Measurements from ENCODE around the gene COX19. TPM values are rescaled to one million over a fixed set of nuclear protein-coding genes. Genes with fewer than 3 reads are reported as not detected.

COX19 gene
- total and polyA plus RNA-seq, 2 of the 13 experiments (the other 11 are each of a cell fraction or from before 2014, with no cell fraction given) = 11.5 to 21.7 TPM

- TF ChIP-seq ZIK1 (CRISPR knock-in tag; IDR thresholded peaks at IDR 0.05; ENCODE audit: borderline replicate concordance, low read depth) (peak; percentile 73; the same call in 1 of the 2 replicates), SMYD3 (CRISPR knock-in tag; IDR thresholded peaks at IDR 0.05) (no peak), MTA3 (CRISPR knock-in tag; IDR thresholded peaks at IDR 0.05) (no peak), HMG20B (CRISPR knock-in tag; conservative IDR thresholded peaks at IDR 0.05) (no peak), PHF8 (CRISPR knock-in tag; IDR thresholded peaks at IDR 0.05) (no peak), IRF2 (CRISPR knock-in tag; IDR thresholded peaks at IDR 0.05) (no peak), ZNF251 (CRISPR knock-in tag; IDR thresholded peaks at IDR 0.05) (no peak), WIZ (CRISPR knock-in tag; IDR thresholded peaks at IDR 0.05) (no peak), NFIB (CRISPR knock-in tag; IDR thresholded peaks at IDR 0.05; ENCODE audit: borderline replicate concordance) (no peak), IKZF5 (CRISPR knock-in tag; IDR thresholded peaks at IDR 0.05) (peak; percentile 63; the same call in 1 of the 2 replicates), CEBPB (IDR thresholded peaks at IDR 0.05; ENCODE audit: borderline replicate concordance, low read depth, low read length) (no peak), BATF2 (CRISPR knock-in tag; IDR thresholded peaks at IDR 0.05) (no peak), ZNF879 (CRISPR knock-in tag; IDR thresholded peaks at IDR 0.05) (no peak), POLR2AphosphoS5 (IDR thresholded peaks at IDR 0.05; ENCODE audit: low read depth, low read length) (0 out of 2 replicates have a peak, but pooled peaks have one; percentile 23), ZNF709 (CRISPR knock-in tag; IDR thresholded peaks at IDR 0.05) (no peak), ETV5 (CRISPR knock-in tag; IDR thresholded peaks at IDR 0.05; ENCODE audit: borderline replicate concordance) (peak; percentile 47; the same call in 1 of the 2 replicates), TRIM24 (CRISPR knock-in tag; IDR thresholded peaks at IDR 0.05) (no peak), ZNF790 (CRISPR knock-in tag; IDR thresholded peaks at IDR 0.05; ENCODE audit: borderline replicate concordance) (0 out of 2 replicates have a peak, but pooled peaks have one; percentile 27), ZSCAN20 (CRISPR knock-in tag; IDR thresholded peaks at IDR 0.05; ENCODE audit: borderline replicate concordance) (no peak)
- TF ChIP-seq, protein P1, sequence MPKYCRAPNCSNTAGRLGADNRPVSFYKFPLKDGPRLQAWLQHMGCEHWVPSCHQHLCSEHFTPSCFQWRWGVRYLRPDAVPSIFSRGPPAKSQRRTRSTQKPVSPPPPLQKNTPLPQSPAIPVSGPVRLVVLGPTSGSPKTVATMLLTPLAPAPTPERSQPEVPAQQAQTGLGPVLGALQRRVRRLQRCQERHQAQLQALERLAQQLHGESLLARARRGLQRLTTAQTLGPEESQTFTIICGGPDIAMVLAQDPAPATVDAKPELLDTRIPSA (CRISPR knock-in tag; IDR thresholded peaks at IDR 0.05; ENCODE audit: borderline replicate concordance) = no peak
- TF ChIP-seq, protein P2, sequence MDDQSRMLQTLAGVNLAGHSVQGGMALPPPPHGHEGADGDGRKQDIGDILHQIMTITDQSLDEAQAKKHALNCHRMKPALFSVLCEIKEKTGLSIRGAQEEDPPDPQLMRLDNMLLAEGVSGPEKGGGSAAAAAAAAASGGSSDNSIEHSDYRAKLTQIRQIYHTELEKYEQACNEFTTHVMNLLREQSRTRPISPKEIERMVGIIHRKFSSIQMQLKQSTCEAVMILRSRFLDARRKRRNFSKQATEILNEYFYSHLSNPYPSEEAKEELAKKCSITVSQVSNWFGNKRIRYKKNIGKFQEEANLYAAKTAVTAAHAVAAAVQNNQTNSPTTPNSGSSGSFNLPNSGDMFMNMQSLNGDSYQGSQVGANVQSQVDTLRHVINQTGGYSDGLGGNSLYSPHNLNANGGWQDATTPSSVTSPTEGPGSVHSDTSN (CRISPR knock-in tag; IDR thresholded peaks at IDR 0.05; ENCODE audit: borderline replicate concordance) = no peak
- TF ChIP-seq, protein P3, sequence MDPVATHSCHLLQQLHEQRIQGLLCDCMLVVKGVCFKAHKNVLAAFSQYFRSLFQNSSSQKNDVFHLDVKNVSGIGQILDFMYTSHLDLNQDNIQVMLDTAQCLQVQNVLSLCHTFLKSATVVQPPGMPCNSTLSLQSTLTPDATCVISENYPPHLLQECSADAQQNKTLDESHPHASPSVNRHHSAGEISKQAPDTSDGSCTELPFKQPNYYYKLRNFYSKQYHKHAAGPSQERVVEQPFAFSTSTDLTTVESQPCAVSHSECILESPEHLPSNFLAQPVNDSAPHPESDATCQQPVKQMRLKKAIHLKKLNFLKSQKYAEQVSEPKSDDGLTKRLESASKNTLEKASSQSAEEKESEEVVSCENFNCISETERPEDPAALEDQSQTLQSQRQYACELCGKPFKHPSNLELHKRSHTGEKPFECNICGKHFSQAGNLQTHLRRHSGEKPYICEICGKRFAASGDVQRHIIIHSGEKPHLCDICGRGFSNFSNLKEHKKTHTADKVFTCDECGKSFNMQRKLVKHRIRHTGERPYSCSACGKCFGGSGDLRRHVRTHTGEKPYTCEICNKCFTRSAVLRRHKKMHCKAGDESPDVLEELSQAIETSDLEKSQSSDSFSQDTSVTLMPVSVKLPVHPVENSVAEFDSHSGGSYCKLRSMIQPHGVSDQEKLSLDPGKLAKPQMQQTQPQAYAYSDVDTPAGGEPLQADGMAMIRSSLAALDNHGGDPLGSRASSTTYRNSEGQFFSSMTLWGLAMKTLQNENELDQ (CRISPR knock-in tag; IDR thresholded peaks at IDR 0.05; ENCODE audit: borderline replicate concordance) = no peak
- TF ChIP-seq, protein P4, sequence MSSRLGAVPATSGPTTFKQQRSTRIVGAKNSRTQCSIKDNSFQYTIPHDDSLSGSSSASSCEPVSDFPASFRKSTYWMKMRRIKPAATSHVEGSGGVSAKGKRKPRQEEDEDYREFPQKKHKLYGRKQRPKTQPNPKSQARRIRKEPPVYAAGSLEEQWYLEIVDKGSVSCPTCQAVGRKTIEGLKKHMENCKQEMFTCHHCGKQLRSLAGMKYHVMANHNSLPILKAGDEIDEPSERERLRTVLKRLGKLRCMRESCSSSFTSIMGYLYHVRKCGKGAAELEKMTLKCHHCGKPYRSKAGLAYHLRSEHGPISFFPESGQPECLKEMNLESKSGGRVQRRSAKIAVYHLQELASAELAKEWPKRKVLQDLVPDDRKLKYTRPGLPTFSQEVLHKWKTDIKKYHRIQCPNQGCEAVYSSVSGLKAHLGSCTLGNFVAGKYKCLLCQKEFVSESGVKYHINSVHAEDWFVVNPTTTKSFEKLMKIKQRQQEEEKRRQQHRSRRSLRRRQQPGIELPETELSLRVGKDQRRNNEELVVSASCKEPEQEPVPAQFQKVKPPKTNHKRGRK (CRISPR knock-in tag; IDR thresholded peaks at IDR 0.05) = no peak
Measured at GRCh38 chr7:960269-960871, 15.0 kb downstream of the COX19 start (continued).
